Lower lobe of right lung (tissue), 2 donors: ENCODE data around the gene DNASE1L3. TPM values are rescaled to one million over a fixed set of nuclear protein-coding genes. Genes with fewer than 3 reads are reported as not detected.
A peak's percentile ranks its signal among the peaks of the same experiment; 100 is the strongest.

ENCODE experiments used
- ATAC-seq, 2 donors: fragments of 200-7000 bp; cut with Tn5 transposase; one replicate each; pipeline ENCODE4 v1.9.1; 2020 to 2022; ENCODE audit warnings: mild to moderate bottlenecking in 2 of 2, moderate library complexity in 2 of 2
- DNase-seq: peaks from one replicate; pipeline ENCODE4 v3.0.0-alpha.2; 2020
- H3K27ac ChIP-seq: fragments of 200-600 bp; one replicate; pipeline ENCODE4 v1.8.0; 2022
- H3K27me3 ChIP-seq: fragments of 200-600 bp; one replicate; pipeline ENCODE4 v1.8.0; 2022; ENCODE audit warnings: low read depth
- H3K36me3 ChIP-seq: fragments of 200-600 bp; one replicate; pipeline ENCODE4 v1.8.0; 2022; ENCODE audit warnings: mild to moderate bottlenecking
- H3K4me1 ChIP-seq: fragments of 200-600 bp; one replicate; pipeline ENCODE4 v1.8.0; 2022
- H3K4me3 ChIP-seq: fragments of 200-600 bp; one replicate; pipeline ENCODE4 v1.8.0; 2022; ENCODE audit warnings: mild to moderate bottlenecking
- H3K9me3 ChIP-seq: fragments of 200-600 bp; one replicate; pipeline ENCODE4 v1.8.0; 2022
- intact Hi-C: fragments of 100-400 bp; cut with DNase I; formaldehyde crosslinking; loops from one replicate; pipeline ENCODE4 v1.11.0; 2022
- long read RNA-seq: library from polyadenylated mRNA; unstranded; transcript quantifications from one replicate; pipeline ENCODE4 v2.0.0, GENCODE V29; 2021
- total RNA-seq: library from RNA; stranded (reverse); fragmentation: NEBNext Ultra II Directional; extraction: Animal tissue kit (Norgen Biotek cat#: 25700); gene quantifications from one replicate; pipeline ENCODE4 v1.2.1, GENCODE V29; 2021
- TF ChIP-seq, protein P1 (sequence below): fragments of 200-600 bp; IDR thresholded peaks from one replicate; pipeline ENCODE4 v1.8.0; 2022; ENCODE audit warnings: antibody characterized with exemption, mild to moderate bottlenecking
- donor health status: DM: no; HTN: yes; CAD: no; lungs with severe emphysema.

DNASE1L3 gene, protein sequence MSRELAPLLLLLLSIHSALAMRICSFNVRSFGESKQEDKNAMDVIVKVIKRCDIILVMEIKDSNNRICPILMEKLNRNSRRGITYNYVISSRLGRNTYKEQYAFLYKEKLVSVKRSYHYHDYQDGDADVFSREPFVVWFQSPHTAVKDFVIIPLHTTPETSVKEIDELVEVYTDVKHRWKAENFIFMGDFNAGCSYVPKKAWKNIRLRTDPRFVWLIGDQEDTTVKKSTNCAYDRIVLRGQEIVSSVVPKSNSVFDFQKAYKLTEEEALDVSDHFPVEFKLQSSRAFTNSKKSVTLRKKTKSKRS
- 12.0 TPM for total RNA-seq
- long read RNA-seq, partial matches to known transcripts = 1 of 6 reads
- long read RNA-seq, other reads (novel, unspliced or antisense) = 1 of 6 reads

DNA sequence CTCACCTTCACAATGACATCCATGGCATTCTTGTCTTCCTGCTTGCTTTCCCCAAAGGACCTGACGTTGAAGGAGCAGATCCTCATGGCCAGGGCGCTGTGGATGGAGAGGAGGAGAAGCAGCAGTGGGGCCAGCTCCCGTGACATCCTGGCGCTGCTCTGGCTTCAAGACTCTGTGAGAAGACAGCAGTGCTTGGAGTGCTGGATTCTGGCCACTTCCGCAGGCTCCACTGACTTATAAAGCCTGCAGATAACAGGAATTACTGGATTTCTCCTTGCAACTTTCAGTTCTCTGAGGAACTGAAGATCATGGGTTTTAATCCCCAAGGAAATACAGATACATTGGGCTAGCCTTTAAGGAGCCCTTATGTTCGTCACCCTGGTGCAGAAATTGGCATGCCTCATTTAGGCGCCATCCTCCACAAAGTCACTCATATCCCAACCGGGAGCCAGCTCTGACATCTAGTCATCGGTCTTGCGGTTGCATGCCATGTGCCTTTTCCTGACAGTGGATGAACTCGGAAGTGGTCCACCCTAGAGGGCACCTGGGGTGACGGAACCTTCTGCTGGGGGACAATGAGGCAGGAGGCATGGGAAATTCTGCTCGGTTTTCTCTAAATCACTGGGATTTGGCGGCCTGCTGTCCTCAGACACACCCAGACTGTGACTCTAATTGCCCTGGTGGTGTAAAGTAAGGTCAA lies at the start of gene DNASE1L3:
DNASE1L3 (minus strand) TSS at position 212 of the 700 bp plus-strand sequence; CDS start at position 146, 66 bp downstream.
- no peak for DNase-seq
- Histone ChIP-seq H3K4me3 (no peak within 1 kb of the TSS), H3K27me3 (no peaks in the 10 kb centered on the region), H3K36me3 (no peaks in the 10 kb centered on the region), H3K9me3 (no peaks in the 10 kb centered on the region), H3K4me1 (peaks cover 15% of the 10 kb centered on the region), H3K27ac (no peak within 1 kb of the TSS)
- no peak for ATAC-seq
- TF ChIP-seq, protein P1, sequence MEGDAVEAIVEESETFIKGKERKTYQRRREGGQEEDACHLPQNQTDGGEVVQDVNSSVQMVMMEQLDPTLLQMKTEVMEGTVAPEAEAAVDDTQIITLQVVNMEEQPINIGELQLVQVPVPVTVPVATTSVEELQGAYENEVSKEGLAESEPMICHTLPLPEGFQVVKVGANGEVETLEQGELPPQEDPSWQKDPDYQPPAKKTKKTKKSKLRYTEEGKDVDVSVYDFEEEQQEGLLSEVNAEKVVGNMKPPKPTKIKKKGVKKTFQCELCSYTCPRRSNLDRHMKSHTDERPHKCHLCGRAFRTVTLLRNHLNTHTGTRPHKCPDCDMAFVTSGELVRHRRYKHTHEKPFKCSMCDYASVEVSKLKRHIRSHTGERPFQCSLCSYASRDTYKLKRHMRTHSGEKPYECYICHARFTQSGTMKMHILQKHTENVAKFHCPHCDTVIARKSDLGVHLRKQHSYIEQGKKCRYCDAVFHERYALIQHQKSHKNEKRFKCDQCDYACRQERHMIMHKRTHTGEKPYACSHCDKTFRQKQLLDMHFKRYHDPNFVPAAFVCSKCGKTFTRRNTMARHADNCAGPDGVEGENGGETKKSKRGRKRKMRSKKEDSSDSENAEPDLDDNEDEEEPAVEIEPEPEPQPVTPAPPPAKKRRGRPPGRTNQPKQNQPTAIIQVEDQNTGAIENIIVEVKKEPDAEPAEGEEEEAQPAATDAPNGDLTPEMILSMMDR = no peak
- intact Hi-C loops = no loop called here

DNA sequence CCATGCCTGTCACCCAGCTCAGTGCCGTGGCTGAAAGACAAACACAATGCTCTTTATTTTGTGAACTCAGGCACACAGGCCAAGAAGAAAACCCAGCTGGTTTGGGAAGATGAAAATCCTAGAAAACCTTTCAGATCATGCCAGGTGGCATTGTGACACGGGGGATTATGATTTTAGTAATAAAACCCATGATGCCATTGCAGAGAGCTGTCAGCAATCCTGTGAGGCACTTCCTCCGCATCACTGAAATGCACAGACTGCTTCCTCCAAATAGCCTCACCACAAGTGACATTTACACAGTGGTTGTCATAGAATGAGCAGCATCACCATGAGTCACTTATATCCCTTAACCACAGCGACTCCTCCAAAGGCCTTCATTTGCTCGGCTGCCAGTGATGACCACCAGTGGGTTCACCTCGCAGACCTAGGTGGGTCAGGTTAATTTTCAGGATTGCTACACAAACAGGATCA lies 49.5 kb upstream of the DNASE1L3 start:
- Histone ChIP-seq H3K27ac (no peak overlapping the region), H3K9me3 (no peaks in the 10 kb centered on the region), H3K4me1 (no peaks in the 10 kb centered on the region), H3K27me3 (no peaks in the 10 kb centered on the region), H3K4me3 (no peak overlapping the region), H3K36me3 (peaks cover 40% of the 10 kb centered on the region)
- ATAC-seq (peak in 1 of 2 donors; percentile 66), DNase-seq (no peak)
- TF ChIP-seq, protein P1 = no peak
- intact Hi-C loops = no loop called here

DNA sequence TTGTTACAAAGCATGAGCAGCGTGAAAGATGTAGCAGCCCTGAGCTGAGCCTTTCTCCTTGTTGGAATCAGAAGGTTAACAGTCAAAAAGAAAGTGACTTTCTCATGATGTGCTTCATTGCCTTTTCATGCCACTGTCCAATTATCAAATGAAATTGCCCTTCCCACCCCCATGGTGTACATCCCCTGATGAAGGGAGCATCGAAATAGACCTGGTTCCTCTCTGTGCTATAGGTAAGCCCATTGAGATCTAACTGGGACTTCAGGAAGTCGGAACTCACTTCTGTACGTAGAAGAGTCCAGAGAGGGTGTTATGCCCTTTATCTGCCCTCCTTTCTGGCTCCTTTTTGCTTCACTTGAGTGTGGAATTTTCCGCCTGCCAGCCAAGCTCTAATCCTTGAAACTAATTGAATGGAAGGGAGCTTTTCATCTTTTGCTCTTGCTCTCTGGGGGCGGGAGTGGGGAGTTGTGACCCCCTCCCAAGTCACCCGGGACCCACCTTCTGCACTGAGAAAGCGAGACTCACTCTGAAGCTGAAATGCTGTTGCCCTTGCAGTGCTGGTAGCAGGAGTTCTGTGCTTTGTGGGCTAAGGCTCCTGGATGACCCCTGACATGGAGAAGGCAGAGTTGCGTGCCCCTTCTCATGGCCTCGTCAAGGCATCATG lies 47.8 kb upstream of the DNASE1L3 start:
- Histone ChIP-seq H3K27ac (no peak overlapping the region), H3K36me3 (peaks cover 40% of the 10 kb centered on the region), H3K9me3 (no peaks in the 10 kb centered on the region), H3K27me3 (no peaks in the 10 kb centered on the region), H3K4me1 (no peaks in the 10 kb centered on the region), H3K4me3 (no peak overlapping the region)
- no peak for ATAC-seq
- no peak for DNase-seq
- TF ChIP-seq, protein P1 = no peak
- intact Hi-C loops = no loop called here

DNA sequence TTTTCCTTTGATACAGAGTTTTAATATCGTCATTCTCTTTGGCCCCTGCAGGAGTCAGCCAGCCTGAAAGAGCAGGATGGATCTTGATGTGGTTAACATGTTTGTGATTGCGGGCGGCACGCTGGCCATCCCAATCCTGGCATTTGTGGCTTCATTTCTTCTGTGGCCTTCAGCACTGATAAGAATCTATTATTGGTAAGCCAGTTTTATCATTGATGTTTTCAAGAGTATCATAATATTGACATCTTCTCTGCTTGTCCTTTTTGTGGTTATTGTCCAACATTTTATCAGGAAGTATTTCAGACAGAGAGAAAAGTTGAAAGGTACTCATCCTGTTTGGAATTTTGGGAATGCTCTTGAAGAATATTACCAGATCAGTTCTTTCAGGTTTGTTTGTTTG lies 45.7 kb upstream of the DNASE1L3 start:
- TF ChIP-seq, protein P1 = no peak
- no peaks in the 10 kb centered on the region for H3K9me3 ChIP-seq
- ATAC-seq (no peak), DNase-seq (no peak)
- H3K27me3 ChIP-seq = no peaks in the 10 kb centered on the region
- no peaks in the 10 kb centered on the region for H3K4me1 ChIP-seq
- no peak overlapping the region for H3K27ac ChIP-seq
- peaks cover 40% of the 10 kb centered on the region for H3K36me3 ChIP-seq
- intact Hi-C loops = no loop called here
- no peak overlapping the region for H3K4me3 ChIP-seq

DNA sequence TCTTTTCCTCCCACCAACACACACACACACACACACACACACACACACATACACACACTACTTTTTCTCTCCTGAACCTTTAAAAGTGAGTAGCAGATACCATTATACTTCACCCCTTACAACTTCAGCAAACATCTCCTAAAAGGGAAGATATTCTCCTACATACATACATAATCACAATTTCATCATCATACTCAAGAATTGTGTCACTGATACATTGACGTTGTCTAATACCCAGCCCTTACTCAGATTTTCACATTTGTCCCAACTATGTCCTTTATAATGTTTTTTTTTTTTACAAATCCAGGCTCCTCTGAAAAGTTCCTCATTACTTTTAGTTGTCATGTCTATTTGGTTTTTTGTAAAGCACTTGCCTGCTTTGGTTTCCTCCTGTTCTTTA lies 45.3 kb upstream of the DNASE1L3 start:
- ATAC-seq (no peak), DNase-seq (no peak)
- no peaks in the 10 kb centered on the region for H3K9me3 ChIP-seq
- no peaks in the 10 kb centered on the region for H3K27me3 ChIP-seq
- no peak overlapping the region for H3K4me3 ChIP-seq
- intact Hi-C loops = no loop called here
- H3K27ac ChIP-seq = no peak overlapping the region
- TF ChIP-seq, protein P1 = no peak
- peaks cover 40% of the 10 kb centered on the region for H3K36me3 ChIP-seq
- no peaks in the 10 kb centered on the region for H3K4me1 ChIP-seq
